DND-41 (cell line): ENCODE measurements around the gene PSD2.

Source experiments
- CTCF ChIP-seq: IDR thresholded peaks from 2 replicates; pipeline ENCODE4 v1.5.1; 2012; ENCODE audit warnings: borderline replicate concordance, low read length, moderate library complexity, mild to moderate bottlenecking; ENCODE audit not compliant: poor library complexity, severe bottlenecking; ENCODE audit errors: extremely low read depth
- EZH2 ChIP-seq: IDR thresholded peaks from 3 replicates; pipeline ENCODE4 v1.6.1; 2012; ENCODE audit warnings: borderline replicate concordance, low read depth, mild to moderate bottlenecking, moderate library complexity, low read length, inconsistent platforms; ENCODE audit not compliant: severe bottlenecking

DNA sequence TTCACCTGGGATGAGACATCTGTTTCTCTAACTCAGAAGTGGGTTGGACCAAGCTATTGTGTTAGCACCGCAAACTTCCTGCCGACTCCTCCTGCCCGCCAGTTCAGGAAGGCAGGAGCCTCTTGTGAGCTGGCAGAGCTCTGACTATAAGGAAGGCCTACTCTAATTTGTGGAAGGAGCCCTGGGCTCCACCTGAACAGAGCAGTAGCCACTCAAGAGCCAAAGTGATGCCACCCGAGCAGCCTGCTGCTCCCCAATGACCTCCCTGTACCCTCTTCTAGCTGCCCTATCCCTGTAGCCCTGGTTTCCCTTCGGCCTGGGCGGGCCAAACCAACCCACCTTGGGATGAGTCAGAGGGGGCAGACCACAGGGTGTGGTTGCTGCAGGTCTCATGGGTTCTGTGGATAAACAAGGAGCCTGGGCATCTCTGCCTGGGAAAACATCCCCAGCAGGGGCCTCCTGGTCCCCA lies 81.6 kb downstream of the PSD2 start:
- TF ChIP-seq CTCF (no peak), EZH2 (no peak)
